Spleen (tissue), 7 donors: ENCODE data around the gene GOLPH3.

Source experiments
- CTCF ChIP-seq, 11 experiments: fragments of 200-600 bp in 7 of 11; fragments of 450-650 bp in 4 of 11; sonication (generic) in 4 of 11; IDR thresholded peaks in 8 of 11; conservative IDR thresholded peaks in 3 of 11; 1 replicate in 7 of 11; 2 replicates in 4 of 11; pipeline versions ENCODE4 v1.4.0 to v1.8.0; 2016 to 2021; ENCODE audit warnings: antibody characterized with exemption in 11 of 11, inconsistent platforms in 4 of 11, mild to moderate bottlenecking in 1 of 11
- POLR2A ChIP-seq, 3 donors: fragments of 450-650 bp; IDR thresholded peaks; one replicate each; pipeline ENCODE4 v1.5.1; 2017; ENCODE audit warnings: antibody characterized with exemption in 3 of 3, mild to moderate bottlenecking in 1 of 3
- POLR2AphosphoS5 ChIP-seq, 3 donors: sonication (generic); formaldehyde crosslinking; IDR thresholded peaks; one replicate each; pipeline ENCODE4 v1.5.1; 2017; ENCODE audit warnings: antibody characterized with exemption in 3 of 3
- donor health status: DM: no; HTN: no; CAD: no; lungs with moderate emphysema.
- donor health status: DM: no; HTN: no; CAD: no.
- donor health status: DM: no; HTN: no; CAD: no.

- no peak for TF ChIP-seq CTCF (IDR thresholded peaks at IDR 0.05 in 8 of 11, conservative IDR thresholded peaks at IDR 0.05 in 3 of 11)
- TF ChIP-seq POLR2AphosphoS5 (IDR thresholded peaks at IDR 0.05), result no peak
- TF ChIP-seq POLR2A (IDR thresholded peaks at IDR 0.05), result no peak
These were observed 36.0 kb upstream of the GOLPH3 start for GRCh38 chr5:32210151-32210550.
